Measurements from ENCODE around the gene CFAP299.

The CFAP299 gene

GRCh38 chr4:80343887-80344286 is 8.4 kb downstream of the CFAP299 start:
- H3K4me1 Mint-ChIP-seq, result no peaks in the 10 kb centered on the region
- peaks cover 55% of the 10 kb centered on the region for H3K27me3 Mint-ChIP-seq (ENCODE audit: low read depth)
- TF ChIP-seq CTCF (IDR thresholded peaks at IDR 0.05; ENCODE audit: unreplicated experiment in 3 of 3), result no peak
- H3K27ac Mint-ChIP-seq, result no peak overlapping the region
- H3K9me3 Mint-ChIP-seq, result peaks cover 22% of the 10 kb centered on the region
- no peaks in the 10 kb centered on the region for H3K36me3 Mint-ChIP-seq (ENCODE audit: low read depth)
- no peak overlapping the region for H3K4me3 Mint-ChIP-seq

GRCh38 chr4:80360084-80360483 is 24.6 kb downstream of the CFAP299 start:
- Mint-ChIP-seq H3K4me3 (no peak overlapping the region), H3K4me1 (no peaks in the 10 kb centered on the region), H3K27ac (no peak overlapping the region), H3K36me3 (ENCODE audit: low read depth) (no peaks in the 10 kb centered on the region), H3K9me3 (no peaks in the 10 kb centered on the region), H3K27me3 (ENCODE audit: low read depth) (peaks cover 40% of the 10 kb centered on the region)
- no peak for TF ChIP-seq CTCF (IDR thresholded peaks at IDR 0.05; ENCODE audit: unreplicated experiment in 3 of 3)

- H3K4me1 Mint-ChIP-seq, result peaks cover under 1% of the 10 kb centered on the region
- no peaks in the 10 kb centered on the region for H3K36me3 Mint-ChIP-seq (ENCODE audit: low read depth)
- H3K4me3 Mint-ChIP-seq, result no peak overlapping the region
- no peak overlapping the region for H3K27ac Mint-ChIP-seq
- no peaks in the 10 kb centered on the region for H3K9me3 Mint-ChIP-seq
- no peak for TF ChIP-seq CTCF (IDR thresholded peaks at IDR 0.05; ENCODE audit: unreplicated experiment in 3 of 3)
- H3K27me3 Mint-ChIP-seq (ENCODE audit: low read depth), result peaks cover 40% of the 10 kb centered on the region
These were observed 25.4 kb downstream of the CFAP299 start for GRCh38 chr4:80360900-80361299.

GRCh38 chr4:80361329-80361900 is 25.9 kb downstream of the CFAP299 start:
- no peaks in the 10 kb centered on the region for H3K36me3 Mint-ChIP-seq (ENCODE audit: low read depth)
- H3K4me1 Mint-ChIP-seq, result peaks cover 5% of the 10 kb centered on the region
- peaks cover 40% of the 10 kb centered on the region for H3K27me3 Mint-ChIP-seq (ENCODE audit: low read depth)
- H3K9me3 Mint-ChIP-seq, result peaks cover 2% of the 10 kb centered on the region
- H3K4me3 Mint-ChIP-seq, result no peak overlapping the region
- no peak overlapping the region for H3K27ac Mint-ChIP-seq
- TF ChIP-seq CTCF (IDR thresholded peaks at IDR 0.05; ENCODE audit: unreplicated experiment in 3 of 3), result peak; percentile 41 to 70 (median 58)

GRCh38 chr4:80362578-80363181 is 27.1 kb downstream of the CFAP299 start:
- H3K27me3 Mint-ChIP-seq (ENCODE audit: low read depth), result peaks cover 27% of the 10 kb centered on the region
- TF ChIP-seq CTCF (IDR thresholded peaks at IDR 0.05; ENCODE audit: unreplicated experiment in 3 of 3), result peak; percentile 68 to 84 (median 80)

GRCh38 chr4:80365928-80366327 is 30.4 kb downstream of the CFAP299 start:
- Mint-ChIP-seq H3K27me3 (ENCODE audit: low read depth) (no peaks in the 10 kb centered on the region), H3K4me3 (no peak overlapping the region), H3K27ac (peak overlapping the region in 2 of 3 experiments; percentile 22 to 45), H3K9me3 (peaks cover 14% of the 10 kb centered on the region), H3K36me3 (ENCODE audit: low read depth) (no peaks in the 10 kb centered on the region), H3K4me1 (peaks cover 5% of the 10 kb centered on the region)
- peak; percentile 63 to 82 (median 69) for TF ChIP-seq CTCF (IDR thresholded peaks at IDR 0.05; ENCODE audit: unreplicated experiment in 3 of 3)

More at GRCh38 chr4:80362578-80363181, 27.1 kb downstream of the CFAP299 start:
- Mint-ChIP-seq H3K36me3 (ENCODE audit: low read depth) (no peaks in the 10 kb centered on the region), H3K27ac (no peak overlapping the region), H3K4me3 (no peak overlapping the region), H3K9me3 (peaks cover 2% of the 10 kb centered on the region), H3K4me1 (peaks cover 5% of the 10 kb centered on the region)

Measured in nephron (organoid).